MM.1S (cell line): ENCODE measurements around the gene VGF.

ENCODE experiments used
- DNase-seq: peaks from one replicate; pipeline ENCODE4 v3.0.0-alpha.2; 2015
- H2AFZ ChIP-seq: fragments of 300-600 bp; sonication (generic); 2 replicates; pipeline ENCODE4 v1.6.0; 2016; ENCODE audit warnings: antibody characterized with exemption, low read length
- H3F3A ChIP-seq: fragments of 300-600 bp; sonication (generic); 2 replicates; pipeline ENCODE4 v1.6.1; 2016; ENCODE audit warnings: mild to moderate bottlenecking, antibody characterized with exemption, low read length, moderate library complexity, mixed read lengths; ENCODE audit not compliant: insufficient read depth
- H3K27ac ChIP-seq: fragments of 300-600 bp; sonication (generic); 2 replicates; pipeline ENCODE4 v1.5.1; 2016; ENCODE audit warnings: mild to moderate bottlenecking, low read length
- H3K27me3 ChIP-seq: fragments of 300-600 bp; sonication (generic); replicated peaks from 2 replicates; pipeline ENCODE4 v1.6.0; 2016; ENCODE audit warnings: low read length; ENCODE audit not compliant: insufficient read depth
- H3K36me3 ChIP-seq: fragments of 300-600 bp; sonication (generic); replicated peaks from 2 replicates; pipeline ENCODE4 v1.6.1; 2016; ENCODE audit warnings: mild to moderate bottlenecking, low read length, mixed read lengths; ENCODE audit not compliant: insufficient read depth
- H3K4me1 ChIP-seq: fragments of 300-600 bp; sonication (generic); 2 replicates; pipeline ENCODE4 v1.6.1; 2016; ENCODE audit warnings: low read length, mixed read lengths
- H3K4me2 ChIP-seq: fragments of 300-600 bp; sonication (generic); 2 replicates; pipeline ENCODE4 v1.6.0; 2016; ENCODE audit warnings: low read depth, low read length
- H3K4me3 ChIP-seq: fragments of 300-600 bp; sonication (generic); 2 replicates; pipeline ENCODE4 v1.5.1; 2016; ENCODE audit warnings: low read length, mixed read lengths
- H3K79me2 ChIP-seq: fragments of 300-600 bp; sonication (generic); 2 replicates; pipeline ENCODE4 v1.6.1; 2016; ENCODE audit warnings: mixed run types, low read length, mixed read lengths
- H3K9ac ChIP-seq: fragments of 300-600 bp; sonication (generic); 2 replicates; pipeline ENCODE4 v1.6.1; 2016; ENCODE audit warnings: low read length, mixed read lengths
- H3K9me2 ChIP-seq: fragments of 300-600 bp; sonication (generic); replicated peaks from 2 replicates; pipeline ENCODE4 v1.6.1; 2016; ENCODE audit warnings: mild to moderate bottlenecking, low read length, mixed read lengths; ENCODE audit not compliant: insufficient read depth
- H3K9me3 ChIP-seq: fragments of 300-600 bp; sonication (generic); replicated peaks from 2 replicates; pipeline ENCODE4 v1.6.1; 2016; ENCODE audit warnings: mild to moderate bottlenecking, low read length, mixed read lengths; ENCODE audit not compliant: insufficient read depth
- H4K20me1 ChIP-seq: fragments of 300-600 bp; sonication (generic); 2 replicates; pipeline ENCODE4 v1.6.1; 2016; ENCODE audit warnings: mild to moderate bottlenecking, low read length, moderate library complexity, mixed read lengths; ENCODE audit not compliant: insufficient read depth
- CTCF ChIP-seq: fragments of 300-600 bp; sonication (generic); IDR thresholded peaks from 2 replicates; pipeline ENCODE4 v1.5.1; 2016; ENCODE audit warnings: antibody characterized with exemption, low read length, mixed read lengths
- EZH2 ChIP-seq: fragments of 300-600 bp; sonication (generic); optimal IDR thresholded peaks from 2 replicates; pipeline ENCODE3; 2017; ENCODE audit warnings: low read depth, mild to moderate bottlenecking, antibody characterized with exemption, low read length, mixed read lengths
- EZH2phosphoT487 ChIP-seq: fragments of 300-600 bp; sonication (generic); IDR thresholded peaks from 2 replicates; pipeline ENCODE4 v1.6.1; 2018; ENCODE audit warnings: antibody characterized with exemption, low read length

VGF gene

GRCh38 chr7:101166648-101166908 is 1.2 kb upstream of the VGF start:
- Histone ChIP-seq H3K4me2 (no peak overlapping the region), H3K27ac (no peak overlapping the region), H2AFZ (no peak overlapping the region), H3K79me2 (no peaks in the 10 kb centered on the region), H3K9me2 (no peaks in the 10 kb centered on the region), H3K4me3 (no peak overlapping the region), H3K27me3 (peaks cover 78% of the 10 kb centered on the region), H3F3A (no peaks in the 10 kb centered on the region), H3K36me3 (no peaks in the 10 kb centered on the region), H3K4me1 (peaks cover 5% of the 10 kb centered on the region; the same call in 1 of the 2 replicates), H3K9ac (no peak overlapping the region), H4K20me1 (no peaks in the 10 kb centered on the region), H3K9me3 (no peaks in the 10 kb centered on the region)
- TF ChIP-seq CTCF: no peak
- TF ChIP-seq EZH2phosphoT487: no peak
- no peak for TF ChIP-seq EZH2
- no peak for DNase-seq

GRCh38 chr7:101165958-101166647 is 734 bp upstream of the VGF start:
- Histone ChIP-seq H3K9ac (no peak overlapping the region), H3K27me3 (peaks cover 74% of the 10 kb centered on the region), H3K79me2 (no peaks in the 10 kb centered on the region), H3F3A (no peaks in the 10 kb centered on the region), H3K27ac (no peak overlapping the region), H3K9me2 (no peaks in the 10 kb centered on the region), H3K4me3 (peak overlapping the region; percentile 63), H3K4me1 (peaks cover 5% of the 10 kb centered on the region; the same call in 1 of the 2 replicates), H2AFZ (peak overlapping the region; percentile 71; the same call in 1 of the 2 replicates), H3K36me3 (no peaks in the 10 kb centered on the region), H4K20me1 (no peaks in the 10 kb centered on the region), H3K4me2 (peak overlapping the region; percentile 94), H3K9me3 (no peaks in the 10 kb centered on the region)
- no peak for TF ChIP-seq CTCF
- no peak for TF ChIP-seq EZH2
- no peak for TF ChIP-seq EZH2phosphoT487
- no peak for DNase-seq

- Histone ChIP-seq H4K20me1 (no peaks in the 10 kb centered on the region), H2AFZ (no peak overlapping the region), H3K9ac (no peak overlapping the region), H3K9me3 (no peaks in the 10 kb centered on the region), H3K27me3 (peaks cover 56% of the 10 kb centered on the region), H3K79me2 (no peaks in the 10 kb centered on the region), H3K4me3 (no peak overlapping the region), H3F3A (no peaks in the 10 kb centered on the region), H3K4me1 (peaks cover 5% of the 10 kb centered on the region; the same call in 1 of the 2 replicates), H3K9me2 (no peaks in the 10 kb centered on the region), H3K36me3 (no peaks in the 10 kb centered on the region), H3K27ac (no peak overlapping the region), H3K4me2 (no peak overlapping the region)
- TF ChIP-seq EZH2 (no peak), CTCF (no peak), EZH2phosphoT487 (no peak)
- no peak for DNase-seq
Observed at GRCh38 chr7:101164071-101164840, 1.1 kb downstream of the VGF start.
